Measurements from ENCODE around the gene PLEKHO2.

PLEKHO2 gene

GRCh38 chr15:64888336-64888735 lies 46.6 kb downstream of the PLEKHO2 start:
- no peak overlapping the region for H3K4me2 ChIP-seq (ENCODE audit: low read depth, low read length, poor library complexity, severe bottlenecking)
- TF ChIP-seq, protein P1, sequence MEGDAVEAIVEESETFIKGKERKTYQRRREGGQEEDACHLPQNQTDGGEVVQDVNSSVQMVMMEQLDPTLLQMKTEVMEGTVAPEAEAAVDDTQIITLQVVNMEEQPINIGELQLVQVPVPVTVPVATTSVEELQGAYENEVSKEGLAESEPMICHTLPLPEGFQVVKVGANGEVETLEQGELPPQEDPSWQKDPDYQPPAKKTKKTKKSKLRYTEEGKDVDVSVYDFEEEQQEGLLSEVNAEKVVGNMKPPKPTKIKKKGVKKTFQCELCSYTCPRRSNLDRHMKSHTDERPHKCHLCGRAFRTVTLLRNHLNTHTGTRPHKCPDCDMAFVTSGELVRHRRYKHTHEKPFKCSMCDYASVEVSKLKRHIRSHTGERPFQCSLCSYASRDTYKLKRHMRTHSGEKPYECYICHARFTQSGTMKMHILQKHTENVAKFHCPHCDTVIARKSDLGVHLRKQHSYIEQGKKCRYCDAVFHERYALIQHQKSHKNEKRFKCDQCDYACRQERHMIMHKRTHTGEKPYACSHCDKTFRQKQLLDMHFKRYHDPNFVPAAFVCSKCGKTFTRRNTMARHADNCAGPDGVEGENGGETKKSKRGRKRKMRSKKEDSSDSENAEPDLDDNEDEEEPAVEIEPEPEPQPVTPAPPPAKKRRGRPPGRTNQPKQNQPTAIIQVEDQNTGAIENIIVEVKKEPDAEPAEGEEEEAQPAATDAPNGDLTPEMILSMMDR (IDR thresholded peaks at IDR 0.05; ENCODE audit: insufficient read depth, low read length, poor library complexity, severe bottlenecking) = no peak
- TF ChIP-seq EZH2phosphoT487 (conservative IDR thresholded peaks at IDR 0.05; ENCODE audit: low read length) = no peak
- no peak overlapping the region for H3K4me3 ChIP-seq (ENCODE audit: insufficient read depth, low read length, poor library complexity, severe bottlenecking)
- H3K79me2 ChIP-seq (ENCODE audit: insufficient read depth, low read length) = no peaks in the 10 kb centered on the region
- no peaks in the 10 kb centered on the region for H3K27me3 ChIP-seq (ENCODE audit: low read length)
- H3K9me2 ChIP-seq (replicated peaks; ENCODE audit: insufficient read depth, low read length) = no peaks in the 10 kb centered on the region
- no peak overlapping the region for H2AFZ ChIP-seq (ENCODE audit: low read depth, low read length, severe bottlenecking)
- no peak overlapping the region for H3K27ac ChIP-seq (ENCODE audit: low read depth, low read length)
- H3F3A ChIP-seq (ENCODE audit: insufficient read depth) = peaks cover 11% of the 10 kb centered on the region
- H3K9me3 ChIP-seq (ENCODE audit: insufficient read depth, low read length) = no peaks in the 10 kb centered on the region
- H3K9ac ChIP-seq (ENCODE audit: low read length) = no peak overlapping the region
- H4K20me1 ChIP-seq (ENCODE audit: low read depth, low read length) = no peaks in the 10 kb centered on the region
- H3K36me3 ChIP-seq (ENCODE audit: low read length) = no peaks in the 10 kb centered on the region

GRCh38 chr15:64891561-64891960 lies 49.8 kb downstream of the PLEKHO2 start:
- TF ChIP-seq, protein P1 (IDR thresholded peaks at IDR 0.05; ENCODE audit: insufficient read depth, low read length, poor library complexity, severe bottlenecking) = no peak
- no peak for TF ChIP-seq EZH2phosphoT487 (conservative IDR thresholded peaks at IDR 0.05; ENCODE audit: low read length)
- H2AFZ ChIP-seq (ENCODE audit: low read depth, low read length, severe bottlenecking) = no peak overlapping the region
- H3K4me3 ChIP-seq (ENCODE audit: insufficient read depth, low read length, poor library complexity, severe bottlenecking) = no peak overlapping the region

GRCh38 chr15:64892847-64893403 lies 51.2 kb downstream of the PLEKHO2 start:
- H3K27ac ChIP-seq (ENCODE audit: low read depth, low read length) = peak overlapping the region; percentile 100
- no peak for TF ChIP-seq EZH2phosphoT487 (conservative IDR thresholded peaks at IDR 0.05; ENCODE audit: low read length)
- TF ChIP-seq, protein P1 (IDR thresholded peaks at IDR 0.05; ENCODE audit: insufficient read depth, low read length, poor library complexity, severe bottlenecking) = no peak
- H3K9me3 ChIP-seq (ENCODE audit: insufficient read depth, low read length) = no peaks in the 10 kb centered on the region
- no peaks in the 10 kb centered on the region for H3K36me3 ChIP-seq (ENCODE audit: low read length)
- H3K9me2 ChIP-seq (replicated peaks; ENCODE audit: insufficient read depth, low read length) = no peaks in the 10 kb centered on the region
- H3K4me3 ChIP-seq (ENCODE audit: insufficient read depth, low read length, poor library complexity, severe bottlenecking) = peak overlapping the region; percentile 44
- peak overlapping the region; percentile 92 for H3K9ac ChIP-seq (ENCODE audit: low read length)
- no peaks in the 10 kb centered on the region for H3K27me3 ChIP-seq (ENCODE audit: low read length)
- peak overlapping the region; percentile 76 for H2AFZ ChIP-seq (ENCODE audit: low read depth, low read length, severe bottlenecking)
- H3F3A ChIP-seq (ENCODE audit: insufficient read depth) = peaks cover 37% of the 10 kb centered on the region
- peak overlapping the region; percentile 100 for H3K4me2 ChIP-seq (ENCODE audit: low read depth, low read length, poor library complexity, severe bottlenecking)
- no peaks in the 10 kb centered on the region for H3K79me2 ChIP-seq (ENCODE audit: insufficient read depth, low read length)
- H4K20me1 ChIP-seq (ENCODE audit: low read depth, low read length) = no peaks in the 10 kb centered on the region

More at GRCh38 chr15:64891561-64891960, 49.8 kb downstream of the PLEKHO2 start:
- no peaks in the 10 kb centered on the region for H3K9me3 ChIP-seq (ENCODE audit: insufficient read depth, low read length)
- no peak overlapping the region for H3K9ac ChIP-seq (ENCODE audit: low read length)
- H3K4me2 ChIP-seq (ENCODE audit: low read depth, low read length, poor library complexity, severe bottlenecking) = no peak overlapping the region
- H3F3A ChIP-seq (ENCODE audit: insufficient read depth) = peaks cover 37% of the 10 kb centered on the region
- no peaks in the 10 kb centered on the region for H3K27me3 ChIP-seq (ENCODE audit: low read length)
- H3K79me2 ChIP-seq (ENCODE audit: insufficient read depth, low read length) = no peaks in the 10 kb centered on the region
- H3K9me2 ChIP-seq (replicated peaks; ENCODE audit: insufficient read depth, low read length) = no peaks in the 10 kb centered on the region
- no peak overlapping the region for H3K27ac ChIP-seq (ENCODE audit: low read depth, low read length)
- H3K36me3 ChIP-seq (ENCODE audit: low read length) = no peaks in the 10 kb centered on the region
- H4K20me1 ChIP-seq (ENCODE audit: low read depth, low read length) = no peaks in the 10 kb centered on the region
